ENCODE data around the gene RAVER2. TPM values are rescaled to one million over a fixed set of nuclear protein-coding genes. Genes with fewer than 3 reads are reported as not detected.
A peak's percentile ranks its signal among the peaks of the same experiment; 100 is the strongest.
"Not testable (repeated sequence)": the region's sequence is repeated elsewhere in the genome, so short reads cannot be mapped to it uniquely, and the experiment has no call there.

RAVER2 gene
- polyA plus RNA-seq, 2 of the 4 experiments (the other 2 are of a cell fraction), result 6.2 to 17.2 TPM

DNA sequence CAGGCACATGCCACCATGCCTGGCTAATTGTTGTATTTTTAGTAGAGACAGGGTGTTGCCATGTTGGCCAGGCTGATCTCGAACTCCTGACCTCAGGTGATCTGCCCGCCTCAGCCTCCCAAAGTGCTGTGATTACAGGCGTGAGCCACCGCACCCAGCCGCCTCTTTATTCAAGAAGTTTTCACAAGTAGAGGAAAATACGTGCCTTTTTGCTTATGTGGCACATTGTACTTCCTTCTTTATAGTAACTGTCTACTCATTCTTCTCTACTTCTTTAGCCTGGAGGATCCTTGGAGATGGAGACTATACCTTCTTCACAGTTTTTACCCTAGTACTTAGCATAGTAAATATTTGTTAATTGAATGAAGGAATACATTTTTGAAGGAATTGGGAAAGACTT, 37.2 kb downstream of the RAVER2 start:
- FAIRE-seq; H3K4me2 ChIP-seq; ATAC-seq; H3K27ac ChIP-seq; CTCF ChIA-PET; H3K4me1 ChIP-seq; H3K9me3 ChIP-seq; DNase-seq (ENCODE audit: low read depth in 1 of 2, low spot score in 1 of 2); POLR2A ChIA-PET; H3K4me3 ChIP-seq: not testable (repeated sequence)
- TF ChIP-seq MAFK (IDR thresholded peaks at IDR 0.05; ENCODE audit: partially characterized antibody), result peak; percentile 15
- 88% methylated on average over 6 of the region's 6 CpGs for WGBS (ENCODE audit: missing lambda C conversion rate)

DNA sequence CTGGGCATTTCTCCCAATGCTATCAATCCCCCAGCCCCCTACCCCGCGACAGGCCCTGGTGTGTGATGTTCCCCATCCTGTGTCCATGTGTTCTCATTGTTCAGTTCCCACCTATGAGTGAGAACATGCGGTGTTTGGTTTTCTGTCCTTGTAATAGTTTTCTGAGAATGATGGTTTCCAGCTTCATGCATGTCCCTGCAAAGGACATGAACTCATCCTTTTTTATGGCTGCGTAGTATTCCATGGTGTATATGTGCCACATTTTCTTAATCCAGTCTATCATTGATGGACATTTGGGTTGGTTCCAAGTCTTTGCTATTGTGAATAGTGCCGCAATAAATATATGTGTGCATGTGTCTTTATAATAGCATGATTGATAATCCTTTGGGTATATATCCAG, 38.0 kb downstream of the RAVER2 start:
- ATAC-seq; H3K4me2 ChIP-seq; POLR2A ChIA-PET; CTCF ChIA-PET; H3K4me3 ChIP-seq; H3K27ac ChIP-seq; FAIRE-seq; H3K9me3 ChIP-seq; H3K4me1 ChIP-seq; DNase-seq (ENCODE audit: low read depth in 1 of 2, low spot score in 1 of 2): not testable (repeated sequence)
- 94% methylated on average over 5 of the region's 5 CpGs for WGBS (ENCODE audit: missing lambda C conversion rate)

DNA sequence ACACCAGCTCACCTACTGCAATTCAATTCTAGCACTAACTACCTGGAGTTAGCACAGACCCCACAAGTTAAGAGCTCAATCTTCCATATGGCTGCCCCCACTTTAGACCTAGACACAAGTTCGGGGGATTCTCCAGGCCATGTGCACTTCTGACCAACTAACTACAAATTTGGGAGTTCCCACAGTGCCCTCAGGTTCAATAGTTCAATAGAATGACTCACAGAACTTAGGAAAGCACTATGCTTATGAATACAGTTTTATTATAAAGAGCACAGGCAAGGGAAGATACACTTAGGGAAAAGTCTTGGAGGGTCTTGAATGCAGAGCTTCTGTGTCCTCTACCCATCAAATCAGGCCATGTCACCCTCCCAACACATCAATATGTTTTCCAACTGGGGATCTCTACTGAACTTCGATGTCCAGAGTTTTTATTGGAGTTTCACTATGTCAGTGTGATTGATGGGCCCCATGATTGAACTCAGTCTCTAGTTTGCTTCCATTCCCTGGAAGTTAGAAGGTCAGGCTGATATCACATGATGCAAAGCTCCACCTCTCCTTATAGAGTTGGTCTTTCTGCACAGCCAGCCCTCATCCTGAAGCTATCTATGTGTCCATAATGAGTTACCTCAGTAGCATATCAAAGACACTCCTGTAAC, 46.1 kb downstream of the RAVER2 start:
- no peak for TF ChIP-seq ZSCAN20 (CRISPR knock-in tag; IDR thresholded peaks at IDR 0.05)
- no peak for TF ChIP-seq RNF2 (IDR thresholded peaks at IDR 0.05; ENCODE audit: borderline replicate concordance, low read depth)
- no peak for TF ChIP-seq POLR2A (IDR thresholded peaks at IDR 0.05; ENCODE audit: low read length)
- no peak for TF ChIP-seq MAFK (IDR thresholded peaks at IDR 0.05; ENCODE audit: partially characterized antibody)
- no peak for TF ChIP-seq EHMT2 (IDR thresholded peaks at IDR 0.05; ENCODE audit: low read depth)
- TF ChIP-seq HDAC2 (IDR thresholded peaks at IDR 0.05), result no peak
- WGBS (ENCODE audit: missing lambda C conversion rate), result 79% methylated on average over 2 of the region's 2 CpGs
- ATAC-seq (no peak), FAIRE-seq (no peak), DNase-seq (ENCODE audit: low read depth in 1 of 2, low spot score in 1 of 2) (peak in 1 of 2 experiments; percentile 1)
- Histone ChIP-seq H3K4me1 (no peaks in the 10 kb centered on the region), H3K9me3 (peaks cover 11% of the 10 kb centered on the region; the same call in 1 of the 3 replicates), H3K4me3 (no peak overlapping the region), H3K4me2 (no peak overlapping the region), H3K27ac (no peak overlapping the region)
- POLR2A ChIA-PET, result no interaction called here
- CTCF ChIA-PET, result no interaction called here

DNA sequence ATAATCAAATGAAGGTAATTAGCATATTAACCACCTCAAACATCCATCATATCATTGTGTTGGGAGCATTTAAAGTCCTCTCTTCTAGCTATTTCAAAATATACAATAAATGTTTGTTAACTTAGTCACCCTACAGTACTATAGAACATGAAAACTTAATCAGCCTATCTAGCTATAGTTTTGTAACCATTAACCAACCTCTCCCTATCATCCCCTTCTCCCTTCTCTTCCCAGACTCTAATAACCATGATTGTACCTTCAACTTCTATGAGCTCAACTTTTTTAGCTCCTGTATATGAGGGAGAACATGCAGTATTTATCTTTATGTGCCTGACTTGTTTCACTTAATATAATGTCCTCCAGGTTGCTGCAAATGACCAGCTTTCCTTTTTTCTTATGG, 54.0 kb downstream of the RAVER2 start:
- CTCF ChIA-PET, result interaction anchor here (0.6 kb wide), 1 partner anchor 551 kb away, joined by 3 read pairs; no protein-coding TSS in a partner anchor
- no peak overlapping the region for H3K4me3 ChIP-seq
- H3K4me2 ChIP-seq, result no peak overlapping the region
- FAIRE-seq, result no peak
- H3K4me1 ChIP-seq, result no peaks in the 10 kb centered on the region
- no peak overlapping the region for H3K27ac ChIP-seq
- no peak for DNase-seq (ENCODE audit: low read depth in 1 of 2, low spot score in 1 of 2)
- H3K9me3 ChIP-seq, result no peaks in the 10 kb centered on the region
- ATAC-seq, result no peak
- TF ChIP-seq SREBF2 (IDR thresholded peaks at IDR 0.05), result no peak
- no peak for TF ChIP-seq RARB (CRISPR knock-in tag; IDR thresholded peaks at IDR 0.05)
- no peak for TF ChIP-seq KDM1A (IDR thresholded peaks at IDR 0.05; ENCODE audit: low read depth)
- no peak for TF ChIP-seq RAD21 (conservative IDR thresholded peaks at IDR 0.05 in 1 of 2, IDR thresholded peaks at IDR 0.05 in 1 of 2)
- no peak for TF ChIP-seq EP300 (IDR thresholded peaks at IDR 0.05)
- no peak for TF ChIP-seq EHF (CRISPR knock-in tag; IDR thresholded peaks at IDR 0.05)
- no peak for TF ChIP-seq MAFK (IDR thresholded peaks at IDR 0.05; ENCODE audit: partially characterized antibody)
- TF ChIP-seq, protein P1, sequence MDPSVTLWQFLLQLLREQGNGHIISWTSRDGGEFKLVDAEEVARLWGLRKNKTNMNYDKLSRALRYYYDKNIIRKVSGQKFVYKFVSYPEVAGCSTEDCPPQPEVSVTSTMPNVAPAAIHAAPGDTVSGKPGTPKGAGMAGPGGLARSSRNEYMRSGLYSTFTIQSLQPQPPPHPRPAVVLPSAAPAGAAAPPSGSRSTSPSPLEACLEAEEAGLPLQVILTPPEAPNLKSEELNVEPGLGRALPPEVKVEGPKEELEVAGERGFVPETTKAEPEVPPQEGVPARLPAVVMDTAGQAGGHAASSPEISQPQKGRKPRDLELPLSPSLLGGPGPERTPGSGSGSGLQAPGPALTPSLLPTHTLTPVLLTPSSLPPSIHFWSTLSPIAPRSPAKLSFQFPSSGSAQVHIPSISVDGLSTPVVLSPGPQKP (IDR thresholded peaks at IDR 0.05; ENCODE audit: low read depth, low read length), result no peak
- no peak for TF ChIP-seq CHD4 (IDR thresholded peaks at IDR 0.05; ENCODE audit: borderline replicate concordance)
- no peak for TF ChIP-seq CBX8 (IDR thresholded peaks at IDR 0.05)
- TF ChIP-seq HOXB5 (CRISPR knock-in tag; IDR thresholded peaks at IDR 0.05), result no peak
- TF ChIP-seq HOXB13 (CRISPR knock-in tag; IDR thresholded peaks at IDR 0.05; ENCODE audit: low read depth), result no peak
- TF ChIP-seq RFX5 (IDR thresholded peaks at IDR 0.05), result no peak
- TF ChIP-seq EHMT2 (IDR thresholded peaks at IDR 0.05; ENCODE audit: low read depth), result no peak
- TF ChIP-seq CBX2 (IDR thresholded peaks at IDR 0.05; ENCODE audit: borderline replicate concordance, low read depth), result no peak
- TF ChIP-seq PHF8 (IDR thresholded peaks at IDR 0.05; ENCODE audit: borderline replicate concordance, low read depth), result no peak
- POLR2A ChIA-PET, result no interaction called here

Data from A549 (cell line).